Measurements from ENCODE around the gene LAIR1.

DNA sequence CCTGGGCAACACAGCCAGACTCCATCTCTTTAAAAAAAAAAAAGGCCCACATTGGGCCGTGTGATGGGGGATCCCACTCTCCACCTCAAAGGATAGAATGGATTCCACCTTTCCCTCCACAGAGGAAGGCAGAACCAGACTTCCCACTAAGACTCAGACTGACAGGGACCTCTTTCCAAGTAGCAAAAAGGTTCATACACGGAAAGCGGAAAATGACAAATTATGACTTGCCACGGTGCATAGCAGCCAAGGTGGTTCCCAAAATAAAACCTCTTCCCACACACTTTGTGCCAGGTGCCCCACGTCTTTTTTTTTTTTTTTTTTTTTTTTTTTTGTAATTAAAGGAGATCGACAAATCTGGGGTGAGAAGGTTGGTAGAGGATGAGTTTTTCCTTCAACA is 36.2 kb upstream of the LAIR1 start:
- TF ChIP-seq CTCF (conservative IDR thresholded peaks at IDR 0.05): no peak
- TF ChIP-seq EZH2 (IDR thresholded peaks at IDR 0.05; ENCODE audit: low read depth): no peak

All from PC-9 (cell line).